Heart left ventricle (tissue), 16 donors: ENCODE data around the gene BLCAP. TPM values are rescaled to one million over a fixed set of nuclear protein-coding genes. Genes with fewer than 3 reads are reported as not detected.
"Not testable (repeated sequence)": the region's sequence is repeated elsewhere in the genome, so short reads cannot be mapped to it uniquely, and the experiment has no call there.

ENCODE experiments used
- ATAC-seq, 4 donors: fragments of 200-7000 bp; cut with Tn5 transposase; one replicate each; pipeline ENCODE4 v1.9.1; 2020 to 2022; ENCODE audit warnings: moderate library complexity in 4 of 4, mild to moderate bottlenecking in 3 of 4, moderate number of reproducible peaks in 1 of 4
- DNase-seq, 5 donors: peaks; one replicate each; pipeline ENCODE4 v3.0.0-alpha.2; 2020
- H3K27ac ChIP-seq, 12 donors: fragments of 200-600 bp; sonication (generic) in 4 of 12; one replicate each; pipeline versions ENCODE4 v1.5.0 to v1.8.0; 2016 to 2022; ENCODE audit warnings: mild to moderate bottlenecking in 2 of 12
- H3K27me3 ChIP-seq, 9 donors: fragments of 200-600 bp; sonication (generic) in 2 of 9; one replicate each; pipeline versions ENCODE4 v1.5.1 to v1.8.0; 2016 to 2022; ENCODE audit warnings: mild to moderate bottlenecking in 3 of 9
- H3K36me3 ChIP-seq, 9 donors: fragments of 200-600 bp; sonication (generic) in 2 of 9; one replicate each; pipeline versions ENCODE4 v1.5.0 to v1.8.0; 2018 to 2022; ENCODE audit warnings: mild to moderate bottlenecking in 2 of 9
- H3K4me1 ChIP-seq, 12 donors: fragments of 200-600 bp; sonication (generic) in 4 of 12; one replicate each; pipeline versions ENCODE4 v1.5.0 to v1.8.0; 2016 to 2022; ENCODE audit warnings: mild to moderate bottlenecking in 3 of 12
- H3K4me3 ChIP-seq, 12 donors: fragments of 200-600 bp; sonication (generic) in 4 of 12; one replicate each; pipeline versions ENCODE4 v1.5.0 to v1.8.0; 2017 to 2022; ENCODE audit warnings: mild to moderate bottlenecking in 9 of 12, moderate library complexity in 4 of 12
- H3K9me3 ChIP-seq, 12 donors: fragments of 200-600 bp; sonication (generic) in 4 of 12; one replicate each; pipeline versions ENCODE4 v1.5.0 to v1.8.0; 2016 to 2022; ENCODE audit warnings: mild to moderate bottlenecking in 1 of 12
- POLR2A ChIP-seq, 2 donors: fragments of 450-650 bp; IDR thresholded peaks; one replicate each; pipeline ENCODE4 v1.6.1; 2017; ENCODE audit warnings: antibody characterized with exemption in 2 of 2, mild to moderate bottlenecking in 2 of 2, moderate library complexity in 2 of 2
- WGBS, 4 donors: extraction: QIAGEN DNeasy Blood & Tissue Kit in 2 of 4; methylation state at CpG; one replicate each; pipeline versions ENCODE4 v1.1.5 to v1.1.7; 2013 to 2018; 5-methylcytosine and 5-hydroxymethylcytosine counted together
- intact Hi-C, 10 donors: fragments of 100-400 bp; cut with DNase I; formaldehyde crosslinking; loops; one replicate each; pipeline versions ENCODE4 v1.11.1 to v1.14.2; 2022
- polyA plus RNA-seq, 2 donors: library from polyadenylated mRNA; stranded (reverse); fragments of 200-250 nt; gene quantifications; one replicate each; pipeline ENCODE4 v1.2.3, GENCODE V29; 2013
- total RNA-seq, 9 donors: library from RNA; depleted of rRNA in 2 of 9; stranded (reverse); fragments of >200 nt in 2 of 9; fragmentation: NEBNext Ultra II Directional in 3 of 9; extraction: Animal tissue kit (Norgen Biotek cat#: 25700) in 3 of 9; gene quantifications; one replicate each; pipeline versions ENCODE4 v1.1.0 to v1.2.4, GENCODE V29; 2016 to 2023
- TF ChIP-seq, protein P1 (sequence below), 12 donors: fragments of 200-600 bp; sonication (generic) in 4 of 12; IDR thresholded peaks; one replicate each; pipeline versions ENCODE4 v1.5.0 to v1.8.0; 2018 to 2022; ENCODE audit warnings: antibody characterized with exemption in 12 of 12, mild to moderate bottlenecking in 5 of 12
- donor health status: ischemic (EF 13 %, LVEDD 7.1; RV severe dilation, severe dysfunction).
- donor health status: healthy with polysubstance abuse.
- donor health status: DM: no; HTN: yes; CAD: no.
- donor health status: DM: no; HTN: no; CAD: no.
- donor health status: ischemic (EF 25% LVEDD 6.9; RV normal size, moderate dysfunction).
- donor health status: ischemic (EF 25% LVEDD 5.7; RV mildly dilated, moderate dysfunction).
- donor health status: healthy.
- donor health status: DM: yes; HTN: yes; CAD: no.
- donor health status: ischemic (EF 35%, LVEDD 5.7; RV mildly dilated, moderate dysfunction).
- donor health status: nonischemic (EF 11% LVEDD 7.7; RV severe dilation, severe dysfunction).
- donor health status: DM: yes; HTN: yes; CAD: no.
- donor health status: PGD.
- donor health status: ischemic (EF 29% LVEDD 5.4; RV normal size, mild dysfunction).
- donor health status: nonischemic (EF 23%, LVEDD 6.1; RV moderate dilation, normal function).

The BLCAP gene
- total and polyA plus RNA-seq, 11 donors: 66.7 to 99.5 (median 81.7) TPM

GRCh38 chr20:37558306-37558705 is 30.6 kb upstream of the BLCAP start:
- intact Hi-C loops: no loop called here
- Histone ChIP-seq H3K27me3 (peaks cover 0 to 24% (median 10%) of the 10 kb centered on the region in 9 donors), H3K4me3 (no peak overlapping the region), H3K36me3 (no peaks in the 10 kb centered on the region), H3K9me3 (no peaks in the 10 kb centered on the region), H3K27ac (no peak overlapping the region), H3K4me1 (no peaks in the 10 kb centered on the region)
- no peak for ATAC-seq
- no peak for DNase-seq
- TF ChIP-seq, protein P1, sequence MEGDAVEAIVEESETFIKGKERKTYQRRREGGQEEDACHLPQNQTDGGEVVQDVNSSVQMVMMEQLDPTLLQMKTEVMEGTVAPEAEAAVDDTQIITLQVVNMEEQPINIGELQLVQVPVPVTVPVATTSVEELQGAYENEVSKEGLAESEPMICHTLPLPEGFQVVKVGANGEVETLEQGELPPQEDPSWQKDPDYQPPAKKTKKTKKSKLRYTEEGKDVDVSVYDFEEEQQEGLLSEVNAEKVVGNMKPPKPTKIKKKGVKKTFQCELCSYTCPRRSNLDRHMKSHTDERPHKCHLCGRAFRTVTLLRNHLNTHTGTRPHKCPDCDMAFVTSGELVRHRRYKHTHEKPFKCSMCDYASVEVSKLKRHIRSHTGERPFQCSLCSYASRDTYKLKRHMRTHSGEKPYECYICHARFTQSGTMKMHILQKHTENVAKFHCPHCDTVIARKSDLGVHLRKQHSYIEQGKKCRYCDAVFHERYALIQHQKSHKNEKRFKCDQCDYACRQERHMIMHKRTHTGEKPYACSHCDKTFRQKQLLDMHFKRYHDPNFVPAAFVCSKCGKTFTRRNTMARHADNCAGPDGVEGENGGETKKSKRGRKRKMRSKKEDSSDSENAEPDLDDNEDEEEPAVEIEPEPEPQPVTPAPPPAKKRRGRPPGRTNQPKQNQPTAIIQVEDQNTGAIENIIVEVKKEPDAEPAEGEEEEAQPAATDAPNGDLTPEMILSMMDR (IDR thresholded peaks at IDR 0.05): no peak
- no peak for TF ChIP-seq POLR2A (IDR thresholded peaks at IDR 0.05)
- 80 to 89% (median 87%) methylated on average over 4 of the region's 4 CpGs for WGBS, 4 donors

DNA sequence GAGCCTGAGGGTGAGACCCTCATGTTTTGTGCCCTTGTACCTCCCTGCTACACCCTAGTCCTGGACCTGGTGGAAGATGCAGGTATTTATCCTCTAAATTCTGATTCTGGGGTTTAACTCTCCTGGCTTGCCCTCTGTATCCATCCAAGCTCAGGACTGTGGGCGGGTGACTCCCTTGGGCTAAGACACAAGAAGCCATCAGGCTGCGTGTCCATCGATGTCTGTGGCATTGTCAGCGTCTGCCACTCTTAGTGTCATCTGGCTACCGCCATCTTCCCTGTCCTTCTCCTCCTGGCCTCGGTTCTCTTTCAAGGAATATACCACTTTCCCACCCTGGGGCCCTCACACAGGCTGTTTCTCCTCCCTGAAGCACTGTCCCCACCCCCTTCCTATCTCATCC is 28.9 kb upstream of the BLCAP start:
- Histone ChIP-seq H3K27me3 (peaks cover 0 to 12% (median 0%) of the 10 kb centered on the region in 9 donors), H3K9me3 (no peaks in the 10 kb centered on the region), H3K36me3 (no peaks in the 10 kb centered on the region), H3K4me3 (no peak overlapping the region), H3K27ac (no peak overlapping the region), H3K4me1 (no peaks in the 10 kb centered on the region)
- intact Hi-C loops: no loop called here
- 81 to 87% (median 86%) methylated on average over 6 of the region's 6 CpGs for WGBS, 4 donors
- no peak for TF ChIP-seq POLR2A (IDR thresholded peaks at IDR 0.05)
- TF ChIP-seq, protein P1 (IDR thresholded peaks at IDR 0.05): no peak
- DNase-seq (no peak), ATAC-seq (no peak)

GRCh38 chr20:37554721-37555298 is 27.1 kb upstream of the BLCAP start:
- ATAC-seq, H3K4me1 ChIP-seq, H3K4me3 ChIP-seq, intact Hi-C loops, H3K9me3 ChIP-seq, H3K36me3 ChIP-seq, H3K27ac ChIP-seq, DNase-seq: not testable (repeated sequence)
- H3K27me3 ChIP-seq: peaks cover 0 to 12% (median 0%) of the 10 kb centered on the region in 9 donors
- WGBS, 4 donors: 76 to 79% (median 78%) methylated on average over 13 of the region's 13 CpGs

- no peaks in the 10 kb centered on the region for H3K4me1 ChIP-seq
- TF ChIP-seq, protein P1 (IDR thresholded peaks at IDR 0.05): no peak
- TF ChIP-seq POLR2A (IDR thresholded peaks at IDR 0.05): no peak
Observed at GRCh38 chr20:37552415-37552814, 24.7 kb upstream of the BLCAP start.

DNA sequence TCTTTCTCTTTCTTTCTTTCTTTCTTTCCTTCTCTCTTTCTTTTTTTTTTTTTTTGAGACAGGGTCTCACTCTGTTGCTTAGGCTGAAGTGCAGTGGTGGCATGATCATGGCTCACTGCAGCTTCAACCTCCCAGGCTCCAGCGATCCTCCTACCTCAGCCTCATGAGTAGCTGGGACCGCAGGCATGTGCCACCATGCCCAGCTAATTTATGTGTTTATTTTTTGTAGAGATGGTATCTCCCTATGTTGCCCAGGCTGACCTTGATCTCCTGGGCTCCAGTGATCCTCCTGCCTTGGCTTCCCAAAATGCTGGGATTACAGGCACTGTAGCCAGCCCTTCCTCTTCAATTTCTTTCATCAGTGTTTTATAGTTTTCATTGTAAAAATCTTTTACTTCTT is 24.0 kb upstream of the BLCAP start:
- H3K27me3 ChIP-seq, H3K36me3 ChIP-seq, DNase-seq, intact Hi-C loops, H3K4me1 ChIP-seq, H3K4me3 ChIP-seq, ATAC-seq, H3K27ac ChIP-seq, H3K9me3 ChIP-seq: not testable (repeated sequence)
- 79 to 87% (median 84%) methylated on average over 2 of the region's 2 CpGs for WGBS, 4 donors

More at GRCh38 chr20:37552415-37552814, 24.7 kb upstream of the BLCAP start:
- DNase-seq: no peak
- ATAC-seq: no peak
- peaks cover 0 to 6% (median 0%) of the 10 kb centered on the region in 12 donors for H3K9me3 ChIP-seq
- intact Hi-C loops: no loop called here
- H3K36me3 ChIP-seq: no peaks in the 10 kb centered on the region
- no peak overlapping the region for H3K27ac ChIP-seq
- 61 to 67% (median 64%) methylated on average over 1 of the region's 1 CpG for WGBS, 4 donors
- H3K4me3 ChIP-seq: no peak overlapping the region
- H3K27me3 ChIP-seq: peaks cover 0 to 12% (median 0%) of the 10 kb centered on the region in 9 donors

- H3K4me3 ChIP-seq, intact Hi-C loops, H3K9me3 ChIP-seq, H3K4me1 ChIP-seq, H3K27ac ChIP-seq, ATAC-seq, H3K27me3 ChIP-seq, H3K36me3 ChIP-seq, DNase-seq: not testable (repeated sequence)
- WGBS, 4 donors: 66 to 67% (median 66%) methylated on average over 16 of the region's 16 CpGs
Observed at GRCh38 chr20:37550101-37550920, 22.6 kb upstream of the BLCAP start.
